ENCODE measurements around the gene NWD2.

- TF ChIP-seq KDM1A (IDR thresholded peaks at IDR 0.05; ENCODE audit: low read depth): no peak
- TF ChIP-seq CTCF (IDR thresholded peaks at IDR 0.05): no peak
- TF ChIP-seq MAX (IDR thresholded peaks at IDR 0.05): no peak
- TF ChIP-seq EP300 (IDR thresholded peaks at IDR 0.05): no peak
- TF ChIP-seq RFX5 (IDR thresholded peaks at IDR 0.05): no peak
- no peak for TF ChIP-seq SMC3 (IDR thresholded peaks at IDR 0.05)
Observed at GRCh38 chr4:37443137-37443536, 198.6 kb downstream of the NWD2 start.

Data from A549 (cell line).